Esophagus muscularis mucosa (tissue), 4 donors: Measurements from ENCODE around the gene IL4R. TPM values are rescaled to one million over a fixed set of nuclear protein-coding genes. Genes with fewer than 3 reads are reported as not detected.
"Not testable (repeated sequence)": the region's sequence is repeated elsewhere in the genome, so short reads cannot be mapped to it uniquely, and the experiment has no call there.

Source experiments
- DNase-seq: peaks from one replicate; pipeline ENCODE4 v3.0.0-alpha.2; 2017; ENCODE audit errors: extremely low spot score
- H3K27ac ChIP-seq, 4 donors: fragments of 200-600 bp; sonication (generic); replicated peaks in 1 of 4; 1 replicate in 3 of 4; 2 replicates in 1 of 4; pipeline ENCODE4 v1.5.1; 2016 to 2019; ENCODE audit warnings: mild to moderate bottlenecking in 1 of 4
- H3K27me3 ChIP-seq, 4 donors: fragments of 200-600 bp; sonication (generic); one replicate each; pipeline versions ENCODE4 v1.5.1 to v1.6.0; 2016 to 2019
- H3K36me3 ChIP-seq, 4 donors: fragments of 200-600 bp; sonication (generic); one replicate each; pipeline ENCODE4 v1.5.1; 2016 to 2019
- H3K4me1 ChIP-seq, 4 donors: fragments of 200-600 bp; sonication (generic); one replicate each; pipeline ENCODE4 v1.5.1; 2016 to 2019
- H3K4me3 ChIP-seq, 4 donors: fragments of 200-600 bp; sonication (generic); 1 replicate in 2 of 4; 2 replicates in 2 of 4; pipeline ENCODE4 v1.5.1; 2016 to 2019; ENCODE audit warnings: mild to moderate bottlenecking in 4 of 4, moderate library complexity in 1 of 4
- H3K9me3 ChIP-seq, 4 donors: fragments of 200-600 bp; sonication (generic); 1 replicate in 3 of 4; 2 replicates in 1 of 4; pipeline ENCODE4 v1.5.1; 2016 to 2019
- EP300 ChIP-seq: sonication (generic); formaldehyde crosslinking; IDR thresholded peaks from one replicate; pipeline ENCODE4 v1.6.1; 2017; ENCODE audit warnings: antibody characterized with exemption
- POLR2A ChIP-seq: fragments of 450-650 bp; IDR thresholded peaks from one replicate; pipeline ENCODE4 v1.6.1; 2017; ENCODE audit warnings: antibody characterized with exemption, moderate library complexity, mild to moderate bottlenecking, low read depth
- POLR2AphosphoS5 ChIP-seq, 2 donors: sonication (generic); formaldehyde crosslinking; IDR thresholded peaks; one replicate each; pipeline ENCODE4 v1.6.1; 2017; ENCODE audit warnings: antibody characterized with exemption in 2 of 2
- WGBS: methylation state at CpG from one replicate; pipeline ENCODE4 v1.1.5; 2018; 5-methylcytosine and 5-hydroxymethylcytosine counted together
- intact Hi-C: fragments of 100-400 bp; cut with DNase I; formaldehyde crosslinking; loops from one replicate; pipeline ENCODE4 v1.15.1; 2023
- total RNA-seq, 4 donors: library from RNA; depleted of rRNA; stranded (reverse); fragments of >200 nt; gene quantifications; one replicate each; pipeline versions ENCODE4 v1.1.0 to v1.2.1, GENCODE V29; 2016
- TF ChIP-seq, protein P1 (sequence below), 3 experiments: fragments of 200-600 bp in 2 of 3; fragments of 450-650 bp in 1 of 3; sonication (generic) in 2 of 3; IDR thresholded peaks; one replicate each; pipeline ENCODE4 v1.5.1; 2017 to 2019; ENCODE audit warnings: antibody characterized with exemption in 3 of 3, mild to moderate bottlenecking in 2 of 3, moderate library complexity in 1 of 3

Gene IL4R
- total RNA-seq, 4 donors from 2014 or later: 72.7 to 167 (median 116) TPM

DNA sequence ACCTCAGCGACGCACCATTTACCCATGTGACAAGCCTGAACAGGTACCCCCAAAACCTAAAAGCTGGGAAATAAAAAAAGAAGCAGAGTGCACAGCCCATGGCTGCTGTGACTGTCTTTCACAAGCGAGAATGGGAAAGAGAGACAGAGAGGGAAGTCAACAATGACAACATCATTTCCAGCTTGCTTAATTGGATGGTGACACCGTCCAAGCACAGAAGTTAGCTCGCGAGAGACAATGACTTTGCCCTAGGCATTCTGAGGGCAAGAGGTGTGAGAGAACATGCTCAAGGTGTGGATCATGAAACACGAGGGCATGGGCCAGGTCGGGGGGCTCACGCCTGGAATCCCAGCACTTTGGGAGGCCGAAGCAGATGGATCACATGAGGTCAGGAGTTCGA lies 25.9 kb upstream of the IL4R start:
- Histone ChIP-seq H3K36me3 (no peaks in the 10 kb centered on the region), H3K27me3 (no peaks in the 10 kb centered on the region), H3K4me3 (no peak overlapping the region), H3K9me3 (no peaks in the 10 kb centered on the region), H3K27ac (no peak overlapping the region), H3K4me1 (peaks cover 10 to 36% (median 34%) of the 10 kb centered on the region in 4 donors)
- no peak for TF ChIP-seq POLR2A
- TF ChIP-seq EP300: no peak
- TF ChIP-seq POLR2AphosphoS5 (IDR thresholded peaks at IDR 0.05): no peak
- TF ChIP-seq, protein P1, sequence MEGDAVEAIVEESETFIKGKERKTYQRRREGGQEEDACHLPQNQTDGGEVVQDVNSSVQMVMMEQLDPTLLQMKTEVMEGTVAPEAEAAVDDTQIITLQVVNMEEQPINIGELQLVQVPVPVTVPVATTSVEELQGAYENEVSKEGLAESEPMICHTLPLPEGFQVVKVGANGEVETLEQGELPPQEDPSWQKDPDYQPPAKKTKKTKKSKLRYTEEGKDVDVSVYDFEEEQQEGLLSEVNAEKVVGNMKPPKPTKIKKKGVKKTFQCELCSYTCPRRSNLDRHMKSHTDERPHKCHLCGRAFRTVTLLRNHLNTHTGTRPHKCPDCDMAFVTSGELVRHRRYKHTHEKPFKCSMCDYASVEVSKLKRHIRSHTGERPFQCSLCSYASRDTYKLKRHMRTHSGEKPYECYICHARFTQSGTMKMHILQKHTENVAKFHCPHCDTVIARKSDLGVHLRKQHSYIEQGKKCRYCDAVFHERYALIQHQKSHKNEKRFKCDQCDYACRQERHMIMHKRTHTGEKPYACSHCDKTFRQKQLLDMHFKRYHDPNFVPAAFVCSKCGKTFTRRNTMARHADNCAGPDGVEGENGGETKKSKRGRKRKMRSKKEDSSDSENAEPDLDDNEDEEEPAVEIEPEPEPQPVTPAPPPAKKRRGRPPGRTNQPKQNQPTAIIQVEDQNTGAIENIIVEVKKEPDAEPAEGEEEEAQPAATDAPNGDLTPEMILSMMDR (IDR thresholded peaks at IDR 0.05): no peak
- WGBS: 96% methylated on average over 11 of the region's 11 CpGs
- intact Hi-C loops: no loop called here
- DNase-seq: no peak

DNA sequence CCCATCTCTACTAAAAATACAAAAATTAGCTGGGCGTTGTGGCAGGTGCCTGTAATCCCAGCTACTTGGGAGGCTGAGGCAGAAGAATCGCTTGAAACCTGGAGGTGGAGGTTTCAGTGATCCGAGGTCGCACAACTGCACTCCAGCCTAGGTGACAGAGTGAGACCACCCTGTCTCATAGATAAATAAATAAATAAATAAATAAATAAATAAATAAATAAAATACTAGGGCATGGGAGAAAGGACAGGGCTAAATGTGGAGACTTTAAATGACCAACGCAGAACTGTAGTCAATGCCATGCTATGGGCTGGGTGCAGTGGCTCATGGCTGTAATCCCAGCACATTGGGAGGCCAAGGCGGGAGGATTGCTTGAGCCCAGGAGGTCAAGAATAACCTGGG lies 25.5 kb upstream of the IL4R start:
- H3K9me3 ChIP-seq, intact Hi-C loops, H3K27ac ChIP-seq, H3K27me3 ChIP-seq, H3K36me3 ChIP-seq, H3K4me3 ChIP-seq, DNase-seq: not testable (repeated sequence)
- WGBS: 94% methylated on average over 6 of the region's 6 CpGs
- H3K4me1 ChIP-seq: peaks cover 10 to 36% (median 34%) of the 10 kb centered on the region in 4 donors

DNA sequence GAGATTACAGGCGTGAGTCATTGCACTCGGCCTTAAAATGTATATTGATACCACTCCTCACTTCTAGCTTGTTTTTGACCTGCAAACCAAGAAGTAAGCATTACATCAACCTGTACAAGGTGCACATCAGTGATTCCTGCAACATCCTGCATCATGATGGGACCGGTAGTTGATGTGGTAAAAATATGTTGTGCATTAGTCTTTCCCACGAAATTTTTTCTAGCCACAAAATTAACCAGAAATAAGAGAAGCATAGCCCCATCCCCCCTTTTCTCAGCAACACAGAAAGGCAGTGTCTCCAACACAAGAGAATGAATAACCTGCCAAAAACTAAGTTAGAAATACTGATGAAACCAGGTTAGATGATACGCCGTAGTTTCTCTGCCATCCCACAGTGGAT lies 24.1 kb upstream of the IL4R start:
- intact Hi-C loops: no loop called here
- TF ChIP-seq, protein P1 (IDR thresholded peaks at IDR 0.05): no peak
- TF ChIP-seq EP300: no peak
- TF ChIP-seq POLR2AphosphoS5 (IDR thresholded peaks at IDR 0.05): no peak
- TF ChIP-seq POLR2A: no peak

DNA sequence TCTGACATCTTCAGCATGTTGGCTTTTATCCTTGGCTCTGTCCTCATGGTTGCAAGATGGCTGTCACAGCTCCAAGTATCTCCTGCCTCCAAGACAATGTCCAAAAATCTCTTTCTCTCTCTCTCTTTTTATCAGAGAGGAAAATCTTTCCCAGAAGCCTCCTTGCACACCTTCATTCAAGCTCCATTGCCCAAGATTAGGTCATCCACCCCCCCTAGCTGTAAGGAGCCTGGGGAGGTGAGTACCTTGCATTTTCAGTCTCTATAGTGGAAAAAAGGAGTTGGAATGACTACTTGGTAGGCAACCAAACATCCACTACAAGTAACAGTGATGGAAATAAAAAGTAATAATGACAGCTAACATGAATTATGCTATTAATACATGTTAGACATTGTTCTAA lies 23.2 kb upstream of the IL4R start:
- no peaks in the 10 kb centered on the region for H3K27me3 ChIP-seq
- no peaks in the 10 kb centered on the region for H3K36me3 ChIP-seq
- TF ChIP-seq EP300: no peak
- TF ChIP-seq POLR2A: no peak
- no peak for TF ChIP-seq POLR2AphosphoS5 (IDR thresholded peaks at IDR 0.05)
- TF ChIP-seq, protein P1 (IDR thresholded peaks at IDR 0.05): no peak
- DNase-seq: no peak
- intact Hi-C loops: no loop called here
- peak overlapping the region; percentile 48 to 67 (median 56) for H3K27ac ChIP-seq
- H3K4me1 ChIP-seq: peaks cover 10 to 36% (median 33%) of the 10 kb centered on the region in 4 donors
- no peak overlapping the region for H3K4me3 ChIP-seq
- H3K9me3 ChIP-seq: no peaks in the 10 kb centered on the region

More for the DNA sequence above, 24.1 kb upstream of the IL4R start:
- Histone ChIP-seq H3K27ac (peak overlapping the region in 2 of 4 donors; percentile 57 to 67), H3K27me3 (no peaks in the 10 kb centered on the region), H3K4me1 (peaks cover 10 to 36% (median 34%) of the 10 kb centered on the region in 4 donors), H3K36me3 (no peaks in the 10 kb centered on the region), H3K9me3 (no peaks in the 10 kb centered on the region), H3K4me3 (no peak overlapping the region)
- no peak for DNase-seq
- WGBS: 86% methylated on average over 6 of the region's 6 CpGs

DNA sequence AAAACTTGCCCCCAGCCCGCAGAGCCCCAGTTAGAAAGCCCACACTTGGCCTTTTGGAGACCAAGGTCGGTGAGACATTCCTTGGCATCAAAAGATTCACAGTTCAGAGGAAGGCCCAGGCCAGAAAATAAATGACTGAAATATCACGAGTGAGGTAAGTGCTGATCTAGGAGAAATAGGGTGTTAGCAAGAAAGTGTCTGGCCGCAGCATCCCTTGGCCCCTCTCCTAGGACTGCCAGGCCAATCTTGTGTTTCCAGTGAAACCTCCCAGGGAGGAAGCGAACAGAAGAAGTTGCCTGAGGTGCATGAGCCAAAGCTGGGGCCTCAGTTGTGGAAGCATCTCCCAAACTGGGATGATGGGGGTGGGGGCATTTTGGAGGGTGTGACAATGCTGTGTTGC lies 22.7 kb upstream of the IL4R start:
- TF ChIP-seq, protein P1 (IDR thresholded peaks at IDR 0.05): no peak
- TF ChIP-seq POLR2AphosphoS5 (IDR thresholded peaks at IDR 0.05): peak in 1 of 2 donors; percentile 70
- no peak for TF ChIP-seq EP300
- H3K4me3 ChIP-seq: no peak overlapping the region
- H3K27ac ChIP-seq: peak overlapping the region; percentile 52 to 67 (median 56)
- intact Hi-C loops: no loop called here
- DNase-seq: no peak
- H3K4me1 ChIP-seq: peaks cover 7 to 32% (median 28%) of the 10 kb centered on the region in 4 donors
- 35% methylated on average over 5 of the region's 5 CpGs for WGBS
- H3K27me3 ChIP-seq: no peaks in the 10 kb centered on the region
- H3K9me3 ChIP-seq: no peaks in the 10 kb centered on the region
- no peaks in the 10 kb centered on the region for H3K36me3 ChIP-seq
